GM23338 (cell line): Measurements from ENCODE around the gene KCNJ6.

Source experiments
- CREB1 ChIP-seq: fragments of 250-450 bp; sonication (Bioruptor Pico); IDR thresholded peaks from 2 replicates; pipeline ENCODE4 v1.5.0; 2020; ENCODE audit warnings: low read depth, mild to moderate bottlenecking, moderate library complexity
- EZH2 ChIP-seq: fragments of 200-600 bp; sonication (generic); IDR thresholded peaks from one replicate; pipeline ENCODE4 v1.8.0; 2017; ENCODE audit warnings: antibody characterized with exemption, mild to moderate bottlenecking, low read depth; ENCODE audit not compliant: unreplicated experiment
- EZH2phosphoT487 ChIP-seq: fragments of 200-600 bp; sonication (generic); IDR thresholded peaks from one replicate; pipeline ENCODE4 v1.8.1; 2018; ENCODE audit warnings: antibody characterized with exemption; ENCODE audit not compliant: unreplicated experiment
- JUNB ChIP-seq: IDR thresholded peaks from one replicate; pipeline ENCODE4 v1.6.1; 2016; ENCODE audit warnings: antibody characterized with exemption; ENCODE audit not compliant: unreplicated experiment
- NANOG ChIP-seq: IDR thresholded peaks from 2 replicates; pipeline ENCODE4 v1.6.1; 2016; ENCODE audit warnings: antibody characterized with exemption, borderline replicate concordance
- POLR2AphosphoS5 ChIP-seq: IDR thresholded peaks from 2 replicates; pipeline ENCODE4 v1.6.1; 2016; ENCODE audit warnings: antibody characterized with exemption, low read depth
- TF ChIP-seq, protein P1 (sequence below), 2 experiments: fragments of 200-600 bp in 1 of 2; sonication (generic) in 1 of 2; conservative IDR thresholded peaks; 2 replicates each; pipeline versions ENCODE4 v1.5.1 to v1.6.1; 2016 to 2017; ENCODE audit warnings: antibody characterized with exemption in 2 of 2, low read depth in 2 of 2, mild to moderate bottlenecking in 2 of 2, moderate library complexity in 1 of 2
- TF ChIP-seq, protein P2 (sequence below): fragments of 250-450 bp; sonication (Bioruptor Pico); IDR thresholded peaks from 2 replicates; pipeline ENCODE4 v1.5.0; 2020; ENCODE audit warnings: mild to moderate bottlenecking, moderate library complexity
- TF ChIP-seq, protein P3 (sequence below): IDR thresholded peaks from one replicate; pipeline ENCODE4 v1.6.1; 2018; ENCODE audit warnings: antibody characterized with exemption; ENCODE audit not compliant: unreplicated experiment
- TF ChIP-seq, protein P4 (sequence below): IDR thresholded peaks from 2 replicates; pipeline ENCODE4 v1.6.1; 2016; ENCODE audit warnings: antibody characterized with exemption

DNA sequence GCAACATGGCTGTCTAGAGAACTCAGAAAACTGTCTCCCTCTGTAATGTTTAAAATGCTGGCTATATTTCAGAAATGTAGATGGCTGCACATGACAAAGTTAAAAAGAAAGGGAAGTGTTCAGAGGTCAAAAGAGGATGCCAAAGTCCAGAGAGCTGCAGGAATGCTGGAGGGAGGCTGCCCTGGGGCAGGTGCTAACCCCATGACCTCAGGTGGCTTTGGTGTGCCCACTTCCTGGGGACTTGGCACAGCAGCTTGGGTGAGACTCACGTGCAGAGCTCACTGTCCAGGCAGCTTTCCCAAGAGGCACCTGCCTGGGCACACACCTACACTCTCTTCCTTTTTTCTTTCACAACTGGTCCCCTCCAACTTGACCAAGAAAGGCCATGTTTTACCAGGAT, 256.4 kb downstream of the KCNJ6 start:
- TF ChIP-seq CREB1 (CRISPR knock-in tag), result no peak
- TF ChIP-seq, protein P1, sequence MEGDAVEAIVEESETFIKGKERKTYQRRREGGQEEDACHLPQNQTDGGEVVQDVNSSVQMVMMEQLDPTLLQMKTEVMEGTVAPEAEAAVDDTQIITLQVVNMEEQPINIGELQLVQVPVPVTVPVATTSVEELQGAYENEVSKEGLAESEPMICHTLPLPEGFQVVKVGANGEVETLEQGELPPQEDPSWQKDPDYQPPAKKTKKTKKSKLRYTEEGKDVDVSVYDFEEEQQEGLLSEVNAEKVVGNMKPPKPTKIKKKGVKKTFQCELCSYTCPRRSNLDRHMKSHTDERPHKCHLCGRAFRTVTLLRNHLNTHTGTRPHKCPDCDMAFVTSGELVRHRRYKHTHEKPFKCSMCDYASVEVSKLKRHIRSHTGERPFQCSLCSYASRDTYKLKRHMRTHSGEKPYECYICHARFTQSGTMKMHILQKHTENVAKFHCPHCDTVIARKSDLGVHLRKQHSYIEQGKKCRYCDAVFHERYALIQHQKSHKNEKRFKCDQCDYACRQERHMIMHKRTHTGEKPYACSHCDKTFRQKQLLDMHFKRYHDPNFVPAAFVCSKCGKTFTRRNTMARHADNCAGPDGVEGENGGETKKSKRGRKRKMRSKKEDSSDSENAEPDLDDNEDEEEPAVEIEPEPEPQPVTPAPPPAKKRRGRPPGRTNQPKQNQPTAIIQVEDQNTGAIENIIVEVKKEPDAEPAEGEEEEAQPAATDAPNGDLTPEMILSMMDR (conservative IDR thresholded peaks at IDR 0.05; ENCODE audit: low read depth in 2 of 2), result no peak
- no peak for TF ChIP-seq NANOG
- TF ChIP-seq, protein P2, sequence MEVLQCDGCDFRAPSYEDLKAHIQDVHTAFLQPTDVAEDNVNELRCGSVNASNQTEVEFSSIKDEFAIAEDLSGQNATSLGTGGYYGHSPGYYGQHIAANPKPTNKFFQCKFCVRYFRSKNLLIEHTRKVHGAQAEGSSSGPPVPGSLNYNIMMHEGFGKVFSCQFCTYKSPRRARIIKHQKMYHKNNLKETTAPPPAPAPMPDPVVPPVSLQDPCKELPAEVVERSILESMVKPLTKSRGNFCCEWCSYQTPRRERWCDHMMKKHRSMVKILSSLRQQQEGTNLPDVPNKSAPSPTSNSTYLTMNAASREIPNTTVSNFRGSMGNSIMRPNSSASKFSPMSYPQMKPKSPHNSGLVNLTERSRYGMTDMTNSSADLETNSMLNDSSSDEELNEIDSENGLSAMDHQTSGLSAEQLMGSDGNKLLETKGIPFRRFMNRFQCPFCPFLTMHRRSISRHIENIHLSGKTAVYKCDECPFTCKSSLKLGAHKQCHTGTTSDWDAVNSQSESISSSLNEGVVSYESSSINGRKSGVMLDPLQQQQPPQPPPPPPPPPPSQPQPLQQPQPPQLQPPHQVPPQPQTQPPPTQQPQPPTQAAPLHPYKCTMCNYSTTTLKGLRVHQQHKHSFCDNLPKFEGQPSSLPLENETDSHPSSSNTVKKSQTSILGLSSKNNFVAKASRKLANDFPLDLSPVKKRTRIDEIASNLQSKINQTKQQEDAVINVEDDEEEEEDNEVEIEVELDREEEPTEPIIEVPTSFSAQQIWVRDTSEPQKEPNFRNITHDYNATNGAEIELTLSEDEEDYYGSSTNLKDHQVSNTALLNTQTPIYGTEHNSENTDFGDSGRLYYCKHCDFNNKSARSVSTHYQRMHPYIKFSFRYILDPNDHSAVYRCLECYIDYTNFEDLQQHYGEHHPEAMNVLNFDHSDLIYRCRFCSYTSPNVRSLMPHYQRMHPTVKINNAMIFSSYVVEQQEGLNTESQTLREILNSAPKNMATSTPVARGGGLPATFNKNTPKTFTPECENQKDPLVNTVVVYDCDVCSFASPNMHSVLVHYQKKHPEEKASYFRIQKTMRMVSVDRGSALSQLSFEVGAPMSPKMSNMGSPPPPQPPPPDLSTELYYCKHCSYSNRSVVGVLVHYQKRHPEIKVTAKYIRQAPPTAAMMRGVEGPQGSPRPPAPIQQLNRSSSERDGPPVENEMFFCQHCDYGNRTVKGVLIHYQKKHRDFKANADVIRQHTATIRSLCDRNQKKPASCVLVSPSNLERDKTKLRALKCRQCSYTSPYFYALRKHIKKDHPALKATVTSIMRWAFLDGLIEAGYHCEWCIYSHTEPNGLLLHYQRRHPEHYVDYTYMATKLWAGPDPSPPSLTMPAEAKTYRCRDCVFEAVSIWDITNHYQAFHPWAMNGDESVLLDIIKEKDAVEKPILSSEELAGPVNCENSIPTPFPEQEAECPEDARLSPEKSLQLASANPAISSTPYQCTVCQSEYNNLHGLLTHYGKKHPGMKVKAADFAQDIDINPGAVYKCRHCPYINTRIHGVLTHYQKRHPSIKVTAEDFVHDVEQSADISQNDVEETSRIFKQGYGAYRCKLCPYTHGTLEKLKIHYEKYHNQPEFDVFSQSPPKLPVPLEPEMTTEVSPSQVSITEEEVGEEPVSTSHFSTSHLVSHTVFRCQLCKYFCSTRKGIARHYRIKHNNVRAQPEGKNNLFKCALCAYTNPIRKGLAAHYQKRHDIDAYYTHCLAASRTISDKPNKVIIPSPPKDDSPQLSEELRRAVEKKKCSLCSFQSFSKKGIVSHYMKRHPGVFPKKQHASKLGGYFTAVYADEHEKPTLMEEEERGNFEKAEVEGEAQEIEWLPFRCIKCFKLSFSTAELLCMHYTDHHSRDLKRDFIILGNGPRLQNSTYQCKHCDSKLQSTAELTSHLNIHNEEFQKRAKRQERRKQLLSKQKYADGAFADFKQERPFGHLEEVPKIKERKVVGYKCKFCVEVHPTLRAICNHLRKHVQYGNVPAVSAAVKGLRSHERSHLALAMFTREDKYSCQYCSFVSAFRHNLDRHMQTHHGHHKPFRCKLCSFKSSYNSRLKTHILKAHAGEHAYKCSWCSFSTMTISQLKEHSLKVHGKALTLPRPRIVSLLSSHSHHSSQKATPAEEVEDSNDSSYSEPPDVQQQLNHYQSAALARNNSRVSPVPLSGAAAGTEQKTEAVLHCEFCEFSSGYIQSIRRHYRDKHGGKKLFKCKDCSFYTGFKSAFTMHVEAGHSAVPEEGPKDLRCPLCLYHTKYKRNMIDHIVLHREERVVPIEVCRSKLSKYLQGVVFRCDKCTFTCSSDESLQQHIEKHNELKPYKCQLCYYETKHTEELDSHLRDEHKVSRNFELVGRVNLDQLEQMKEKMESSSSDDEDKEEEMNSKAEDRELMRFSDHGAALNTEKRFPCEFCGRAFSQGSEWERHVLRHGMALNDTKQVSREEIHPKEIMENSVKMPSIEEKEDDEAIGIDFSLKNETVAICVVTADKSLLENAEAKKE, result no peak
- TF ChIP-seq EZH2, result no peak
- no peak for TF ChIP-seq POLR2AphosphoS5
- TF ChIP-seq, protein P3, sequence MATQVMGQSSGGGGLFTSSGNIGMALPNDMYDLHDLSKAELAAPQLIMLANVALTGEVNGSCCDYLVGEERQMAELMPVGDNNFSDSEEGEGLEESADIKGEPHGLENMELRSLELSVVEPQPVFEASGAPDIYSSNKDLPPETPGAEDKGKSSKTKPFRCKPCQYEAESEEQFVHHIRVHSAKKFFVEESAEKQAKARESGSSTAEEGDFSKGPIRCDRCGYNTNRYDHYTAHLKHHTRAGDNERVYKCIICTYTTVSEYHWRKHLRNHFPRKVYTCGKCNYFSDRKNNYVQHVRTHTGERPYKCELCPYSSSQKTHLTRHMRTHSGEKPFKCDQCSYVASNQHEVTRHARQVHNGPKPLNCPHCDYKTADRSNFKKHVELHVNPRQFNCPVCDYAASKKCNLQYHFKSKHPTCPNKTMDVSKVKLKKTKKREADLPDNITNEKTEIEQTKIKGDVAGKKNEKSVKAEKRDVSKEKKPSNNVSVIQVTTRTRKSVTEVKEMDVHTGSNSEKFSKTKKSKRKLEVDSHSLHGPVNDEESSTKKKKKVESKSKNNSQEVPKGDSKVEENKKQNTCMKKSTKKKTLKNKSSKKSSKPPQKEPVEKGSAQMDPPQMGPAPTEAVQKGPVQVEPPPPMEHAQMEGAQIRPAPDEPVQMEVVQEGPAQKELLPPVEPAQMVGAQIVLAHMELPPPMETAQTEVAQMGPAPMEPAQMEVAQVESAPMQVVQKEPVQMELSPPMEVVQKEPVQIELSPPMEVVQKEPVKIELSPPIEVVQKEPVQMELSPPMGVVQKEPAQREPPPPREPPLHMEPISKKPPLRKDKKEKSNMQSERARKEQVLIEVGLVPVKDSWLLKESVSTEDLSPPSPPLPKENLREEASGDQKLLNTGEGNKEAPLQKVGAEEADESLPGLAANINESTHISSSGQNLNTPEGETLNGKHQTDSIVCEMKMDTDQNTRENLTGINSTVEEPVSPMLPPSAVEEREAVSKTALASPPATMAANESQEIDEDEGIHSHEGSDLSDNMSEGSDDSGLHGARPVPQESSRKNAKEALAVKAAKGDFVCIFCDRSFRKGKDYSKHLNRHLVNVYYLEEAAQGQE, result no peak
- TF ChIP-seq, protein P4, sequence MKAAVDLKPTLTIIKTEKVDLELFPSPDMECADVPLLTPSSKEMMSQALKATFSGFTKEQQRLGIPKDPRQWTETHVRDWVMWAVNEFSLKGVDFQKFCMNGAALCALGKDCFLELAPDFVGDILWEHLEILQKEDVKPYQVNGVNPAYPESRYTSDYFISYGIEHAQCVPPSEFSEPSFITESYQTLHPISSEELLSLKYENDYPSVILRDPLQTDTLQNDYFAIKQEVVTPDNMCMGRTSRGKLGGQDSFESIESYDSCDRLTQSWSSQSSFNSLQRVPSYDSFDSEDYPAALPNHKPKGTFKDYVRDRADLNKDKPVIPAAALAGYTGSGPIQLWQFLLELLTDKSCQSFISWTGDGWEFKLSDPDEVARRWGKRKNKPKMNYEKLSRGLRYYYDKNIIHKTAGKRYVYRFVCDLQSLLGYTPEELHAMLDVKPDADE, result no peak
- TF ChIP-seq JUNB, result no peak
- no peak for TF ChIP-seq EZH2phosphoT487
